GM19324 (cell line): ENCODE results near the gene RHBDL3.
"Not testable (repeated sequence)": the region's sequence is repeated elsewhere in the genome, so short reads cannot be mapped to it uniquely, and the experiment has no call there.

Source experiments
- ATAC-seq: cut with Tn5 transposase; IDR thresholded peaks from one replicate; pipeline ENCODE4 v1.9.1; 2021; ENCODE audit warnings: mild to moderate bottlenecking, moderate library complexity; ENCODE audit not compliant: unreplicated experiment, low FRiP score

RHBDL3 gene, protein sequence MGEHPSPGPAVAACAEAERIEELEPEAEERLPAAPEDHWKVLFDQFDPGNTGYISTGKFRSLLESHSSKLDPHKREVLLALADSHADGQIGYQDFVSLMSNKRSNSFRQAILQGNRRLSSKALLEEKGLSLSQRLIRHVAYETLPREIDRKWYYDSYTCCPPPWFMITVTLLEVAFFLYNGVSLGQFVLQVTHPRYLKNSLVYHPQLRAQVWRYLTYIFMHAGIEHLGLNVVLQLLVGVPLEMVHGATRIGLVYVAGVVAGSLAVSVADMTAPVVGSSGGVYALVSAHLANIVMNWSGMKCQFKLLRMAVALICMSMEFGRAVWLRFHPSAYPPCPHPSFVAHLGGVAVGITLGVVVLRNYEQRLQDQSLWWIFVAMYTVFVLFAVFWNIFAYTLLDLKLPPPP

DNA sequence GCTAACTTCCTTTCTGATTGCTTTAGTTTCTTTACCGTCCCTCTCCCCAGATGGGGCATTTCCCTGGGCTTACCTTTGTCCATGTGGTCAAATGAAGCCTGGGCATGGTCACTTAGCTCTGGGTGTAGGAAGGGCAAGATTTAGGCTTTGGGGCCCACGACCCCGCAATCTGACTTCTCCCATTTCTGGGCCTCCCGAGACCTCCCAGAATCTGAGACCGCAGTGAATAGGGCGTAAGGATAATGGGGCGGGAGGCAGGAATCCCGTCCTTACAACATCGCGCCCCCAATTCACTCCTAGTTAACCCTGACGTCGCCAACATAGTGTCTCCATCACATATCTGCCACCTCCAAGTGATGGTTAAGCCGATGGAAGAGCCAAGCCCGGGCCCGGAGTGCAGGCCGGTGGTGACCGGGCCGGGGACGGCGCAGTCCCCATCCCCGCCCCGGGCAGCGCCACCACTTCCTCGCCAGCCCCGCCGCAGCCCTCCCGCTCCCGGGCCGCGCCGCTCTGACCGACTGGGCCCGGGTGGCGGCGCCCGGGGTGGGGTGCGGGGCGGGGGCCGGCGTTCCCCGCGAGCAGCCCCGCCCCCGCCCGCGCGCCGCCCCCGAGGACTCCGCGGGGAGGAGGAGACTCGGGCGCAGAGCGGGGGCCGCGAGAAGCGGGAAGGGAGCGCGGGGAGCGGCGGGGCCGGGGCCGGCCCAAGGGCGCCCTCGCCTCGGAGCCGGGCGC lies at the start of gene RHBDL3:
RHBDL3 (plus strand) TSS at position 641 of the 732 bp plus-strand sequence. CDS start 358 bp downstream, outside the sequence.
- ATAC-seq = no peak

DNA sequence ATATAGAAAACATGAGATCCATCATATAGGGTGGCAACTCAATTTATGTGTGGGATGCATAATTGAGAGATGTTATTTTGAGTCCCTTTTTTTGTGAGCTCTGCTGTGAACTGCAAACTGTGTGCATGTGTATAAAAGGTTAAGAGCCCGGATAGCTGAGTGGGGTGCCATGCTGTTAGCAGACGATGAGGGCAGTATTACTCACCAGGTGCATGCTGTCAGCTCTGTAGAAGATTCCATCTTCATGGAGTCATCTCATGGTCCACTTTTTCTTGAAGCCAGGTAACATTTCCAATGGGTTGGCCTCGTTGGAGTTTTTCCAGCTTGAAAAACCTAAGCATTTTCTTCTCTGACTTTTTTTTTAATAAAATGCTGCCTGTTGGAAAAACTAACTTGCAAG lies 43.0 kb upstream of the RHBDL3 start:
- no peak for ATAC-seq

DNA sequence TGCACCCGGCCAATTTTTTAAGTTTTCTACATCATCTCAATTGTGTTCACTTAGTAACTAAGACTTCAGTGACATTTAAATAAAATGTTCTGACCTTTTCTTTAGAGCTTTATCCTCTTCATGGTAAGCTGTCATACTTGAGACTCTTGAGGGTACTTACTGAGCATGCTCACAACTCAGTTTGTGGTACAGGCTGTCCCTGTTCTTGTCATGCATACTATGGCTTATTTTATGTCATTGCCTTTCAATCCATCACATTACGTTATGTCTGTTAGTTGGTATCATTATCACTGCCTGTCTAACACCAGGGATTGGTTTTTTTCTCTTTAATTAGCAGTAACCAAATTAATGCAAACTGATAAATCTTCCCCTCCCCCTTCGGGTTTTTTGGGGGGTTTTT lies 41.9 kb upstream of the RHBDL3 start:
- ATAC-seq = no peak

DNA sequence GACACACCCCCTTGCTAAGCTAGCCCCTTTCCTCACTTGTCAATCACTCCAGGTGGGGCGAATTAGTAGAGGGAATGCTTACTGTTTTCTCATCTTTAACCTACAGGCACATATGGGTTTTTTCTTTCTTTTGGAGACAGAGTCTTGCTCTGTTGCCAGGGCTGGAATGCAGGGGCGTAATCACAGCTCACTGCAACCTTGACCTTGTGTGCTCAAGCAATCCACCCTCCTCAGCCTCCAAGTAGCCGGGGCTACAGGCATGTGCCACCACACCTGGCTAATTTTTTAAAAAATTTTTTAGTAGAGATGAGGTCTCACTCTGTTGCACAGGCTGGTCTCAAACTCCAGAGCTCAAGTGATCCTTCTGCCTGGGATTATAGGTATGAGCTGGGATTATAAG lies 38.7 kb upstream of the RHBDL3 start:
- no peak for ATAC-seq

DNA sequence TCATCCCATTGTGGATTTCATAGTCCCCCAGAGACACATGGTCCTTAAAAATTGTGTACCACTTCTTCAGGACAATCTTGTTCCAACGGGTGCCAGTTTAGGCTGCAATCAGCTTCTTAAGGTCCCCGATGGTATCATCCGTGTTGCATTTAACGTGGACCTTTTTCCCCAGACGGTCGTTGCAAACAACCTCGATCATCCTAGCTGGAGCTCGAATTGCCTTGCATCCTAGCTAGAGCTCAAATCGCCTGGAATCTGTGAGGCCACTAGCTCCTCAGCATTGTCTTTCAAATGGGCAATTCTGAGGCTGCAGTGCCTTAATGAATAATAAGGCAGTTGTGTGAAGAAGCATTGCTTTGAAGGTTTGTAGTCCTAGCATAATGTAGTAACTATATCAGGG lies 37.7 kb upstream of the RHBDL3 start:
- no peak for ATAC-seq

DNA sequence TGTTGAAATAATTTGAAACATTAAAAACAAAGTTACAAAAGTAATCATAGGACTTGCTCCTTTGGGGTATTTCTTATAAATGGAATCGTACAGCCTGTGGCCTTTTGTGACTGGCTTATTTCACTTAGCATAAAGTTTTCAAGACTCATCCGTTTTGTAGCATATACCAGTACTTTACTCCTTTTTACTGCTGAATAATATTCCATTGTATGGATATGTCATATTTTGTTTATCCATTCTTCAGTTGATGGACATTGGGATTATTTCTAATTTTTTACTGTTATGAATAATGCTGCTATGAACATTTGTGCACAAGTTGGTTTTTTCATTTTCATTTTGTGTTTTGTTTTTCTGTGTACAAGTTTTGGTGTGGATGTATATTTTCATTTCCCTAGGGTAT lies 30.0 kb upstream of the RHBDL3 start:
- no peak for ATAC-seq

DNA sequence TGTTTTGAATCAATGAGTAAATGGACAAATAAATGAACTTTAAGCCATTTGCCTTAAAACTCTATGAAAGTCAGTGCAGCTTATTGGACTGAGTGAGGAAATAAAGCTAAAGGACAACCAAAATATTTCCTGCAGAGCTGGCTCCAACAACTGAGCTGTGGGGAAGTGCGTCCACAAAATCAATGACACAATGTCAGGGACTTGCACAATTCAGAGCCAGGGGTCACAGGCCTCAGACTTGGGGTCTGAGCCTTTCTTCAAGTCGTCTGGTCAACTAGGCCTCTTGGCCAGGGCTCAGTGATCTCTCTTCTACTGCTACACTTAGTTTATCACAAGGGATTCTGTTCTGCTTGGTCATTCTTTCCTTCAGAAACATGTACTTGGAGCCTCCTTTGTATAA lies 26.2 kb upstream of the RHBDL3 start:
- ATAC-seq = no peak

DNA sequence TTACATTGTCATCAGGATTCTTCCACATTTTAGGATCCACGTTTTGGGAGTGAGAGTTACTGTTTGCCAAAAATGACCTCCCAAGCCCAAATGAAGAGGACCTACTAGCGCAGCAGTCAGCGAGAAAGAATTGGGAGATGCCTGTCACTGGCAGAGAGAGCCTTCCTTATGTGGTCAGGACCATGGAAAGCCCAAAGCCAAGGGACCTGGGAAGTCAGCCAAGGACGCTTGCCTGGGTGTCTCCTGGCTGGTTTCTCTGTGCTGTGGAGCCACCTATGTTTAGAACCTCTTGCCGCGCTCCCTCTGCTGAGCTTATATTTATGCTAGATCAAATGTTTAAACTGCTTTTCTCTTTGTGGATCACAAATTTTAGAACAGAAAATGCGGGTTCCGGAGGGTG lies 24.9 kb upstream of the RHBDL3 start:
- ATAC-seq = no peak

DNA sequence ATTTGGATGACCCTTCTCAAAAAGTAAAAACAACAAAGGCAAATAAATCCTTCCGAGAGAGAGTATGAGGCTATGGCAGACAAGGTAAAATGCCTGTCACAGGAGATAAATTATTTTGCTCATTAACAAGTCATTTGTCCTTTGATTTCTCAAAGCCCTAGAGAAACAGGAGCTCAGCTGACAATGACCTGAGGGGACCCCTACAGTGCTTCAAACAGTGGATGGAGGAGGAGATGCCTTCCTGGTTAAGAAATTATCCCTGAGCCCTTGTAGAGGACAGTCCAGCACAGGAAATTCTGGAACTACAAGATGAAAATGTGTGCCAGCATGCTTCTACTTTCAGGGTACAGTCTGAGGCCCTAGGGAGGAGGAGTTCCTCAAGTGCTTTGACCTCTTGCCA lies 24.0 kb upstream of the RHBDL3 start:
- ATAC-seq = no peak

DNA sequence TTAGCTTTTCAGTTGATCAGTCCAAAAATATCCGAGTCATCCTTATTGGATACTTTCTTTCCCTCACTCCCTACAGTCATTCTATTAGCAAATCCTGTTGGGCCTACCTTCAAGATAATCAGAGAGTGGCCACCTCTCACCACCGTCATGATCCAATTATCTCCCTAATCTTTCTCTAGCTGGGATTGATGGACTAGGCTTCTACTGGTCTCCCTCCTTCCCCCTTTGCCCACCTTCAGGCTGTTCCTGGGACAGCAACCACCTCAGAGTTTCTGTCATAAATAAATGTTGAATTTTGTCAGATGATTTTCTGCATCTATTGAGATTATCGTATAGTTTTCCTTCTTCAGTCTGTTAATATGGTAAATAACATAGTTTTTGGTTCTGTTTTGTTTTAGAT lies 16.2 kb upstream of the RHBDL3 start:
- no peak for ATAC-seq

DNA sequence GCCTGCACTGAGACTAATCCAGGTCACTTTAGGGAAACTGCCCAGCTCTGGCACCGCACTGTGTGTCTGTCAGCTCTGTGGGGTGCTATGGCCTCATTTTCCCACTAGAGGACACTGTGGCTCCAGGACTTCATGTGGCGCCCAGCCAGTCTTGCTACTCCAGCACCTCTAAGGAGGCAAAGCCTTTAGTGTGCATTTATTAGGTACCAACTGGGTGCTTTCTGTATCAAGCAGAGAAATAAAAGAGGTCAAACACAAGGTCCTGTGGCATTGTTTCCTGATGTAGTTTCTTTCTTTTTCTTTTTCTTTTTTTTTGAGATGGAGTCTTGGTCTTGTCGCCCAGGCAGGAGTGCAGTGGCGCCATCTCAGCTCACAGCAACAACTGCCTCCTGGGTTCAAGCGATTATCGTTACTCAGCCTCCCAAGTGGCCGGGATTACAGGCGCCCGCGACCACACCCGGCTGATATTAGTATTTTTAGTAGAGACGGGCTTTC lies 12.5 kb upstream of the RHBDL3 start:
- no peak for ATAC-seq

DNA sequence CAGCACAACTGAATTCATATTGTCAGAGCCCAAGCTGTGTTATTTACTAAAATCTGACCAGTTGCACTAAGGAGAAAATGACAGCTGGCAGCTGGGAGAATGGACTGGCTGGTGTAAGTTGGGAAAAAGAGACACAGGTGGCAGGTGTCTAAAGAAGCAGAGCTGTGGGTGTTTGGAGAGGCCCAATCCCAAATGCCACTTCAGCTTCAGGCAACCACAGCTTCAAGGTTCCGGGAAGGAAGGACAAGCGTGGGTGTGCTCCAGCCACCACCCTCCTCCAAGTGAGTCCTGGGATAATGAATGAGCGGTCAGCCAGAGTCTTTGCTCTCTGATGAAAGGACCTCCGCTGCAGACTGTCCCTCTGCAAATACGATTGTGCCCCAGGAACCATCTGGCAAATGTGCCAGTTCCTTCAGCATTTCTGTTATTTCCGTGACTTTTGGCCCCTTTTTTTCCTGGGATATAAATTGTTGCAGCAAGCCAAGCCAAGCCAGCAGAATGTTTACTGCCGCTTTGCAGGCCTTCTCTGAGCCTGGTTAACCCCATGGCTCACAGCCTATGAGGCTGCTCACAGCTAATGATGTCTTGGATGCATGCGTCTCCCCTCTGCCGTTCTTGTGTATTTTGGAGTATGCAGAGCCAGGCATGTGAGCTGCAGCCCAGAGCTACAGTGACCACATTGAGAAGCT lies 9.5 kb upstream of the RHBDL3 start:
- ATAC-seq = no peak

DNA sequence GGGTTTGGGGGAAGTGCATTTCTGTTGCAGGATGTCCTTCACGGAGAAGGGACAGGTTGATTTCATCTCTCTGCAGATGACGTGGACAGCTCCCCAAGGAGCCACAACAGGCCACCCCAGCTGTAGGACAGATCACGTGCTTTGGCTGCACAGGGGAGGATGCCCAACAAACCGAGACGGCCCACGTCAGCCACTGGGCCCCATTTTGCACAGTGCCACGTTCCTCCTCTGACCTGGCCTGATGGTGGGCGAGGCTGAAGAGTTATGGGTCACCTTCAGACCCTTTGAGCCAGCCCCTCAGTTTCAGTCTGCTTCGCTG lies 9.0 kb upstream of the RHBDL3 start:
- no peak for ATAC-seq

DNA sequence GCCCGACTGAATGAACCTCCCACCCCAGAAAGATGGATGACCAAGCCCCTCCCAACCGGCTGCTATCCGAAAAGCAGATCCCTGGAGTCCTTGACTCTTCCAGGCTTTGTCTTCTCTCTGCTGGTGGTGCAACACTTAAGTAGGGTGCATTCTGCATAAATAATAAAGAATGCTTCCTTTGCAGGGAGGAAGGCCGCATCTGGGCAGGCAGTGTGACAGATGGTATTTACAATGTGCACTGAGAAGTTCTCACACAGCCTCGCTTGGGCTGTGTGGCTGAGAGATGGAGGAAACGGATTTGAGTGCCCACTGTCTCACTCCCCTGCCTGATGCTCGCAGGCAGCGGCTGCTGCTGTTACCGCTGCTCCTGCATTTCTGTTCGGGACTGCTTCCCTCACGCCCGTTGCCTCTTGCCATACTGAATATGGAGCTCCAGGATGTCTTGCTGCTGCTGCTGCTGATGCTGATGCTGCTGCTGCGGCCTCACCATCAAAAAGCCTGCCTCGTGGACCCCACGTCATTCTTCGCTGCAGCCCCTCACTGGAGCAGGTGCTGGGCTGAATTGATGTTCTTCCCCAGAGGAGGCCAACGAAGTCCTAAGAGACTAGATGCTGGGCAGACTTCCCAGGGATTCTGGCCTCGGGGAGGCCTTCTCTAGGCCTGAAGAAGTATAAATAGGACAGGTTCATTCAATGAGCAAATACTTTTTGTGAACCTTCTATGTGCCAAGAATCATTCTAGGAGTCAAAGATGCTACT lies 7.1 kb upstream of the RHBDL3 start:
- no peak for ATAC-seq

DNA sequence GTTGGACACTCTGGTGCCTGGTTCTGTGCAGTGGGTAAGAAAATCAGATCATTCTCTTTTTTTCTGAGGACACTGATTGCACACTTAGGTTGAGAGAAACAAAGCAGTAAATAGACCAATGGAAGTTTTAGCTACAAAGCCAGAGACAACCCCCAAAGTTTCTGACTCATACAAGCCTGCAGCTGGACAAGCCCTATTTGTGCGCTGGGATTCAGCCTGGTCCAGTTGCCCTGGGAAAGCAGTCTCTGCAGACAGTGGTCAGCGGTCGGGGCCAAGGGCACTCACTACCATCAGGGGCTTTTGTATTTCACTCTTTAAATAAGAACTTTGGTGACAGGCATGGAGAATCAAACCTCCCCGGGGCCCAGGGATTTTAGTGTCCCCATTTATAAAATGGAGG lies 6.0 kb upstream of the RHBDL3 start:
- ATAC-seq = no peak

DNA sequence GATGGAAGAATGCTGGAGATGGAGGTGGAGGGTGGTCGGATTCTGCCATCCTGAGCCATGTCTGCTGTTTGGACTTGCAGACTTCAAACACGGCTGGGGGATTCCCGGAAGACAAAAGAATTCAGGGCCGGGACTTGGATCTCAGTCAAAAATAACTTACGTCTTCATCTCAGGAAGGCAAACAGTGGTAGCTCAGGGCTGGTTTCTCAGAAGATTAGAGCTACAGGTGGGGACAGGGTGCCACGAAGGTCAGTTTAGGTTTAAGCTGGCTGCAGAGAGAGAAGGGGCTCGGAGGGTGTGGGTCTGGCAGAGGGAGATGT lies 4.3 kb upstream of the RHBDL3 start:
- no peak for ATAC-seq

DNA sequence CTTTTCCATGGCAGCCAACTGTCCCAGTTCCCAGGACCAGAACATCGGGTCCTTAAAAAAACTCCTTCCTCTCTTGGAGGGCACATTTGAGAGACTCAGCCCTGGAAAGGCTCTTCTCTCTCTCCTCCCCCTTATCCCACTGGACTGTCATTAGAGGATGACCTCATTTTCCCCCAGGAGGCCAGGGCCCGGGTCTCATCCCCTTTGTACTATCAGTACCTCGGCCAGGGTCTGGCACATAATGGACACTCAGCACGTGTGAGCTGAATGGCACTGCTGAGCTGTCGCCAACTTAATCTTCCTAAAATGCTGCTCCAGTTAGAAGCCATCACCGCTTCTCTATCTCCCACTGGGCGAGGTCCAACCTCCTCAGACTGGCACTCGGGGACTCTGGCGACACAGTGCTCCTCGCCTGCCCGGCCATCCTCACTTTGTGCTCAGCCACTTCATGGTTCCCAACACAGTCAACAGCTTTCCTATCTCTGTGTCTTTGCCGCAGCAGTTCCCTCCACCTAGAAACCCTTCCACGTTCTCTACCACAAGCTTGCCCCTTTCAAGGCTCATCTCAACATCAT lies 3.6 kb upstream of the RHBDL3 start:
- no peak for ATAC-seq

DNA sequence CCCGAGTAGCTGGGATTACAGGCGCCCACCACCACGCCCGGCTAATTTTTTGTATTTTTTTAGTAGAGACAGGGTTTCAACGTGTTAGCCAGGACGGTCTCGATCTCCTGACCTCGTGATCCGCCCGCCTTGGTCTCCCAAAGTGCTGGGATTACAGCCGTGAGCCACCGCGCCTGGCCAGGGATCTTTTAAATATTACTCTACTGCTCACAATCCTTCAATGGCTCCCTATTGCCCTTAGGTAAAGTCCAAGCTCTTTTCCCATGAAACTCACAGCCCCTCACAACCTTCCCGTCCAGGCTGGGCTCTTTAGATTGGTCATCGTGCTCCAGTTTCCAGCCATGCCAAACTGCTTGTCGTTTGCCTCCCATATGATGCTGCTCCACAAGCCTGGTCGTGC lies 2.1 kb upstream of the RHBDL3 start:
- ATAC-seq = not testable (repeated sequence)

DNA sequence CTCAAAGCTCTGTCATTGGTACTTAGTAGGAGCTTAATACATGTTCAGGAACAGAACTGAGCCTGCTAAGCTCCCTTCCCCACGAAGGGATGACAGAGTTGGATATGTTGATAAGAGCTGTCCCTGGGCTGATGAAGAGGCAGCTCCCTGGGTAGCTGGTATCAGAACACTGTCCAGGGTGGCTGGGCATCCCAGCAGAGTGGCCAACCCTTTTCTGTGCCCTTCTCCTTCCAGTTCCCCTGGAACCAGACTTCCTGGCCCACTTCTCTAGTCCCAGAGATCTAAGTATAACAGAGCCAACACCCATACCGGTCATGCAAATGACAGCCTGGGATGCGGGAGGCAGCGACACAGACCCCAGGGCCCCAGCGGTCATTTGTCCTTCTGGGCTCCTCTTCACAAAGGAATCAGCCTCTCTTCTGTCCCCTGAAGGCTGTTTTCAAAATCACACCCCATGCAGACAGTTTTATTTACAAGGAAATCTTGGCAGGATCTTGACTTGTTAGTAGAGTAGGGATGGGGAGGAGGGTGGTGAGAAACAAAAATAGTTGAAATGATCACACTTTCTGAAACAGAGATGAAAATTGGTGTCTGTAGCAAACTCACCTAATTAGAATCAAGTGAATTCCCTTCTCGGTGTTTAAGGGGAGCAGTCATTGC lies 1.4 kb upstream of the RHBDL3 start:
- ATAC-seq = no peak

DNA sequence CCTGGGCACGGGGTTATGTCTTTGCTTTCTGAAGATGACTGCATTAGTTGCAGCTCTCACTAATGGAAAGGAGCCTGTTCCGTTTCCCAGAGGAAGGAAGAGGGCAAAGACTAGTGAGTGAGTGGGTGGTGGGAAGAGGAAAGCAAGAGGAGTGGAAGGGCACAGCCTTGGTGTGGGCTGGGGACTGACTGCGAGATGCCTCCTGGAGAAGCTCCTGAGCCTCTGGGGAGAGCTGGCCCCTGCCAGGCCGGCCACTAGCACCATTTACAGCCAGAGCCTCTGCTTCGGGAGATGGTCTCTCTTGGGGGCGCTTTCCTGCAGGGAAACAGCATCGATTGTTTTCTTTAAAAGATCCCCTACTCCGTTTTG lies 825 bp upstream of the RHBDL3 start:
- ATAC-seq = no peak
